Measurements from ENCODE around the gene BRWD1. TPM values are rescaled to one million over a fixed set of nuclear protein-coding genes. Genes with fewer than 3 reads are reported as not detected.

BRWD1 gene
- total and polyA plus RNA-seq, 2 of the 8 experiments (the other 6 are each of a cell fraction or from before 2014, with no cell fraction given), result 9.3 to 45.2 TPM

DNA sequence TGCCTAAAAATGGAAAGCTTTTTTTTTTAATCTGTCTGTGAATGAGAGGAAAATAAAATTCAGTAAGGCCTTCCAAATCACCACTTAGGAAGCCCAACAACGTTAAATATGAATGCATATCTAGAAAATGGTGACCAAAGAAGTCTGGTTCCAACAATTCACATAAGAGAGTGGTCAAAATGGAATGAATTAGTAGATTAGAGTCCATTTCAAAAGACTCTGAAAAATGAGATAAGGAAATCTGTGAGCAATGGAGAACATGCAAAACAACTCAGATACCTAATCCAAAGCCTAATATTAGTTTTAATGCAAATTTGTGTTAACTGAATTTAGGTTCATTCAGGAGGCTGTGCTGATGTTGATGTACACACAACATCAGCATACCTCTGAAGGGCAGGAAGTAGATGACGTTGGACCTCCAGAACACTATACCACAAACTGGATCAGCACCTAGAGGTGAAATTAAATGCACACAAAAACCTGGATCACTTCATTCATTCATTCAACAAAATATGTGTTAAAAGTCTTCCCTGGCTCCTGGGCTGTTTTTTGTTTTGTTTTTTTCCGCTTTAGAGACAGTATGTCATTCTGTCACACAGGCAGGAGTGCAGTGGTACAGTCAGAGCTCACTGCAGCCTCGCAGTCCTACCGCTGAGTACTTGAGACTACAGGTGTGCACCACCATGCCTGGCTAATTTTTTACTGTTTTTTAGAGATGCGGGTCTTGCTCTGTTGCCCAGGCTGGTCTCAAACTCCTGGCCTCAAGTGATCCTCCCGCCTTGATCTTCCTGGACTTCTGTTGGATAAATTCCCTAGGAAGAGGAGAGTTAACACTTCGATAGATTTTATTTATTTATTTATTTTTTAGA is 4.9 kb upstream of the BRWD1 start:
- no peak overlapping the region for H3K56ac ChIP-seq (replicated peaks; ENCODE audit: insufficient read length, low read depth, low read length)
- no peak for TF ChIP-seq NRF1 (IDR thresholded peaks at IDR 0.05; ENCODE audit: low read depth, low read length)
- TF ChIP-seq HDAC6 (IDR thresholded peaks at IDR 0.05; ENCODE audit: low read depth, low read length), result no peak
- TF ChIP-seq JUND (IDR thresholded peaks at IDR 0.05; ENCODE audit: low read length), result no peak
- TF ChIP-seq, protein P1, sequence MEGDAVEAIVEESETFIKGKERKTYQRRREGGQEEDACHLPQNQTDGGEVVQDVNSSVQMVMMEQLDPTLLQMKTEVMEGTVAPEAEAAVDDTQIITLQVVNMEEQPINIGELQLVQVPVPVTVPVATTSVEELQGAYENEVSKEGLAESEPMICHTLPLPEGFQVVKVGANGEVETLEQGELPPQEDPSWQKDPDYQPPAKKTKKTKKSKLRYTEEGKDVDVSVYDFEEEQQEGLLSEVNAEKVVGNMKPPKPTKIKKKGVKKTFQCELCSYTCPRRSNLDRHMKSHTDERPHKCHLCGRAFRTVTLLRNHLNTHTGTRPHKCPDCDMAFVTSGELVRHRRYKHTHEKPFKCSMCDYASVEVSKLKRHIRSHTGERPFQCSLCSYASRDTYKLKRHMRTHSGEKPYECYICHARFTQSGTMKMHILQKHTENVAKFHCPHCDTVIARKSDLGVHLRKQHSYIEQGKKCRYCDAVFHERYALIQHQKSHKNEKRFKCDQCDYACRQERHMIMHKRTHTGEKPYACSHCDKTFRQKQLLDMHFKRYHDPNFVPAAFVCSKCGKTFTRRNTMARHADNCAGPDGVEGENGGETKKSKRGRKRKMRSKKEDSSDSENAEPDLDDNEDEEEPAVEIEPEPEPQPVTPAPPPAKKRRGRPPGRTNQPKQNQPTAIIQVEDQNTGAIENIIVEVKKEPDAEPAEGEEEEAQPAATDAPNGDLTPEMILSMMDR (IDR thresholded peaks at IDR 0.05; ENCODE audit: control extremely low read depth in 1 of 3, insufficient read depth in 1 of 3, low read depth in 1 of 3, low read length in 3 of 3), result no peak
- TF ChIP-seq BCL11A (IDR thresholded peaks at IDR 0.05; ENCODE audit: low read depth in 2 of 2, low read length in 2 of 2), result no peak
- no peak for TF ChIP-seq TAF7 (optimal IDR thresholded peaks at IDR 0.05; ENCODE audit: borderline replicate concordance, low read depth, low read length)
- TF ChIP-seq KDM4A (IDR thresholded peaks at IDR 0.05; ENCODE audit: low read depth, low read length, severe bottlenecking), result no peak
- no peak for TF ChIP-seq KDM5A (IDR thresholded peaks at IDR 0.05; ENCODE audit: low read length)
- TF ChIP-seq BACH1 (IDR thresholded peaks at IDR 0.05; ENCODE audit: low read length), result no peak
- TF ChIP-seq ZNF274 (IDR thresholded peaks at IDR 0.05; ENCODE audit: borderline replicate concordance, extremely low read depth, low read length), result no peak

More for the DNA sequence above, 4.9 kb upstream of the BRWD1 start:
- Histone ChIP-seq H4K8ac (ENCODE audit: extremely low read depth, insufficient read depth, low read length) (no peak overlapping the region), H4K5ac (ENCODE audit: insufficient read length, low read depth, low read length) (no peak overlapping the region), H3K23ac (ENCODE audit: insufficient read length) (no peak overlapping the region), H2AK5ac (ENCODE audit: low read depth, low read length) (no peak overlapping the region), H2BK5ac (ENCODE audit: low read depth, low read length) (no peak overlapping the region), H3K9ac (replicated peaks in 1 of 4; ENCODE audit: extremely low read depth in 1 of 4, low read depth in 3 of 4, low read length in 3 of 4) (no peak overlapping the region), H3K4me3 (ENCODE audit: extremely low read depth in 1 of 4, insufficient read depth in 2 of 4, low read depth in 3 of 4, low read length in 4 of 4) (no peak overlapping the region), H2BK15ac (ENCODE audit: low read length) (no peak overlapping the region), H3K23me2 (ENCODE audit: low read depth, low read length) (peaks cover 6% of the 10 kb centered on the region), H4K20me1 (replicated peaks in 1 of 2; ENCODE audit: control insufficient read depth in 1 of 2, insufficient read depth in 2 of 2, low read length in 2 of 2) (no peaks in the 10 kb centered on the region), H4K91ac (replicated peaks; ENCODE audit: insufficient read length, low read length) (no peak overlapping the region), H3K27ac (ENCODE audit: low read depth, low read length) (no peak overlapping the region), H3K36me3 (ENCODE audit: control insufficient read depth in 2 of 4, insufficient read depth in 4 of 4, low read length in 3 of 4) (no peaks in the 10 kb centered on the region), H2BK12ac (ENCODE audit: low read depth, low read length) (no peak overlapping the region), H3K4me2 (ENCODE audit: insufficient read depth in 1 of 2, low read depth in 2 of 2, low read length in 2 of 2) (no peak overlapping the region), H3K79me2 (ENCODE audit: control insufficient read depth in 1 of 2, insufficient read depth in 2 of 2, low read length in 2 of 2) (no peaks in the 10 kb centered on the region), H2AFZ (ENCODE audit: low read length) (no peak overlapping the region), H3K18ac (ENCODE audit: extremely low read depth, low read length) (no peak overlapping the region), H3K14ac (ENCODE audit: insufficient read length) (no peak overlapping the region), H3K4me1 (replicated peaks in 1 of 4; ENCODE audit: control insufficient read depth in 3 of 4, insufficient read depth in 4 of 4, low read length in 3 of 4) (peaks cover 4 to 5% (median 4%) of the 10 kb centered on the region in 4 experiments; a peak in 5 of 7 replicates), H3K27me3 (replicated peaks in 1 of 4; ENCODE audit: control insufficient read depth in 3 of 4, extremely low read depth in 1 of 4, insufficient read depth in 3 of 4, low read length in 3 of 4) (no peaks in the 10 kb centered on the region), H3K9me3 (ENCODE audit: insufficient read depth in 2 of 2, low read depth in 1 of 2, low read length in 1 of 2) (no peaks in the 10 kb centered on the region), H3K4ac (replicated peaks; ENCODE audit: insufficient read length, low read depth, low read length) (no peak overlapping the region), H3K79me1 (ENCODE audit: low read depth, low read length) (no peaks in the 10 kb centered on the region), H2BK20ac (ENCODE audit: low read length) (no peak overlapping the region), H2BK120ac (replicated peaks; ENCODE audit: low read depth, low read length) (no peak overlapping the region)
- ChIA-PET POLR2A (ENCODE audit: partially characterized antibody) (interaction anchor here (1.4 to 8.1 kb wide), 3 partner anchors 21 to 30 kb away, joined by 5 to 89 read pairs (median 6); partner anchors contain the start of gene HMGN1), CTCF (ENCODE audit: partially characterized antibody) (interaction anchor here (0.6 to 0.7 kb wide), 2 partner anchors 16 to 42 kb away, joined by 3 to 4 read pairs; no protein-coding TSS in a partner anchor)
- no peak for DNase-seq (ENCODE audit: low read depth in 1 of 2, low spot score in 2 of 2)
- FAIRE-seq, result no peak
- WGBS, 2 experiments (ENCODE audit: extremely low coverage in 1 of 2, insufficient coverage in 1 of 2, insufficient read length in 1 of 2, insufficient replicate concordance in 2 of 2, low coverage in 1 of 2, low lambda C conversion rate in 2 of 2, missing lambda C conversion rate in 1 of 2), result 77% methylated on average over 8 of the region's 8 CpGs; no CpG with 5 or more reads in 1 of the 2 experiments

Measured in H1 (cell line).